Activated CD4-positive, CD25-positive, alpha-beta regulatory T cell treated with anti-CD3 and anti-CD28 coated beads, Interleukin-2, amount 50 U/mL, for 24 hours (primary cell): ENCODE measurements around the gene COL1A1.

ENCODE experiments used
- ATAC-seq, 2 donors: fragments of 150-1000 bp; cut with Tn5 transposase; one replicate each; pipeline ENCODE4 v1.10.0; 2021; ENCODE audit warnings: mild to moderate bottlenecking in 1 of 2, moderate library complexity in 1 of 2

Gene COL1A1

DNA sequence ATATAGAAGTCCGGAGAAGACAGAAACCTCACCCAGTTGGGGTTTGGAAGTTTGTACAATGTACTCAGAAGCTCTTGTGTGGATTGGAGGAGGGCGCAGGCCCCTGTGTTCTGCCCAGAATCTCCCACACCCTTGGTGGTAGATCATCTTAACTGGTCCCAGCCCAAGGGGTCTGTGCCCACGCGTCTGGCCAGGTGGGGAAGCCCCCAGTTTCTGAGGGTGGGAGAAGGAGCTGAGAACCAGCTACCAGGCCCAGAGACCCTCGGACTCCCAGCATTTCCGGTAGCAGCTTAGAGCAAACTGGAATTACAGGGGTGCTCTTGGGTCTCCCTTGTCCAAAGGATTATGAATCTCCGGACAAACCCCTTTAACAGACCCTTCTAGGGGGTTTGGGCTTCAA, 48.7 kb downstream of the COL1A1 start:
- ATAC-seq, result no peak

- peak; percentile 18 to 23 for ATAC-seq
Observed at GRCh38 chr17:50151937-50152547, 49.4 kb downstream of the COL1A1 start.

GRCh38 chr17:50151041-50151936, 50.1 kb downstream of the COL1A1 start:
- ATAC-seq, result peak; percentile 76 to 79

- peak; percentile 1 to 8 for ATAC-seq
Observed at GRCh38 chr17:50150354-50151040, 50.9 kb downstream of the COL1A1 start, which contains the start of gene PPP1R9B. TSS of gene PPP1R9B (minus strand) at chr17:50150677. CDS start at chr17:50150513, 164 bp downstream.

DNA sequence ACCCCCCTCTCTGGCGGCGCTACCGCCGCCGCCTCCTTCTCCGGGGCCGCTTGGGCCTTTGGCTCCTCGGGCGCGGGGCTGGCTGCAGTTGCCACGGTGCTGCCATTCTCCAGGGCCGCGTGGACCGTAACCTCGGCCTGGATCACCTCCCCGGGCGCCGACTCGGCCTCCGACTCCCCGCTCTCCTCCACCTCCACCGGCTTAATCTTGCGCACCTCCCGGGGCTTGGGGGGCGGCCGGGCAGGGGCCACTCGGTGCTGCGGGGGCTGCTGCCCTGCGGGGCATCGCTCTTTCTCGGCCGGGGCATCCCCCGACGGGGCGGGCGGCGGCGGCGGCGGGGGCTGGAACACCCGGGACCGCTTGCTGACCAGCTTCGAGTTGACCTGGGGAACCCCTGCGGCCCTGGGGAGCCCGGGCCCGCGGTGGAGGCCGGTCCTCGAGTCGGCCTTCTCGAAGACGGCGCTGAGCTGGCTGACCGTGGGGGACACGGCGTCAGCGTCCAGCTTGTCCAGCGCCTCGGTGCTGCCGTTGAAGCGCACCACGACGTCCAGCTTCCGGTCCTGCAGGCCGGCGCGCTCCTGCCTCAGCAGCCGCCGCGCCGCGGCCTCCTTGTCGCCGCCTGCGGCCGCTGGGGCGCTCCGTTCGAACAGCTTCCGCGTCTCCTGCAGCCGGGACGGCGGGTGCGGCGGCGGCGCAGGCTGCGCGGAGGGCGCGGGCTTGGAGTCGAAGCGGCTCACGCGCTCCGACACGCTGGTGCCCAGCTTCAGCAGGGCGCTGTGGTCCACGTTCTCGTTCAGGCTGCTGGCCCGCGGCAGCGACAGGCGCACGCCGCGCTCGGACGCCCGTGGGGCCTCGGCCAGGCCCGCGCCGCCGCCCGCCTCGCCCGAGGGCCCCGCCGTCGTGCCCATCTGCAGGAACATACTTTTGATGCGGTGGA, 51.7 kb downstream of the COL1A1 start:
- ATAC-seq, result peak; percentile 6 to 8

GRCh38 chr17:50149091-50149416, 52.4 kb downstream of the COL1A1 start:
- no peak for ATAC-seq

- ATAC-seq, result peak; percentile 10 to 19
Observed at GRCh38 chr17:50148226-50149090, 53.0 kb downstream of the COL1A1 start.

DNA sequence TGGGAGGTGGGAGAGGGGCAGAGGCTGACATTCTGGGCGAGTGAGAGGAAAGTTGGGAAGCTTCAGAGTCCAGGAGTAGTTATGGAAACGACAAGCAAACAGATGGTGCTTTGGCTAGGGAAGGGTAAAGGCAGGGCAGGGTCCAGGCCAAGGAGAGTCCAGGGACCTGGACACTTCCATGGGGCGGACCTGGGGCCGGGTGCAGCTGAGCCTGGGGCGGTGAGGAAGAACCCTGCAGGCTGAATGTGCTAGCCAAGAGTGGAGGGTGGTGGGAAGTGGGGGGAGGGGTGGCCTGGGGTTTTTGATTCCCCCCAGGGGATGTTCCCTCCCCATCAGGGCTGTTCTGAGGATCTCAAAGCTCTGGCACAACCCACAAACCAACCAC, 53.6 kb downstream of the COL1A1 start:
- no peak for ATAC-seq

DNA sequence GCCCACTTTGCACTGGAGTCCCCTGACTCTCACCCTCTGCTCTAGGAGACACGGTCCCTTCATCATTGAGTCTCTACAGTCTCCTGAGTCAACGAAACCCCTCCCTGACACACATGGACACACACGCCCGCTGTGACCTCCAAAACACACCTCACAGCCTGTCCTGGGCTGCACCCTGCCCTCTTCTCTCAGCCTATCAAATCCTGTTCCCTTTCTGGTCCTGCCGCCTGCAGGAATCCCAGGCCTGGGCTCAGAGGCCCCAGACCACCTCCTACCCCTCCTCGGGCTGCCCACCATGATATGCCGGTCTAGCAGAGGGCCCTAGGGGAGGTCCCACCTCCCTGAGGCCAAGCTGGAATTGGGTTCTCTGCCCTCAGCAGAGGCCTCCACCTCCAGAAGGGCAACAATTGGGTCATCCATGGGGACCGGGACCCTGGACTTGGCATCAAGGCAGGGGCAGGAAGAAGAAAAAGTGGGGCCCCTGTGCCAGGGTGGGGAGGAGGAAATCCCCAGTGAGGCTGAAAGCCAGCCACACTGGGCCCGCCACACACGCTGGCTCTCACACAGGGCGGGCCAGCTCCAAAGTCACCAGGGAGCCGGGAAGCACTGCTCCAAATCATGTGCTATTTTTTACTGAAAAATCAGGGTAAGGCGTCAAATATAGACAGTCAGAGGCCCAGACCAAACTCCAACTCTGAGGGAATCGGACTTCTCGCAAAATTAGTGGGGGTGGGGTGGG, 54.3 kb downstream of the COL1A1 start:
- ATAC-seq, result no peak

GRCh38 chr17:50146230-50146926, 55.1 kb downstream of the COL1A1 start:
- no peak for ATAC-seq

- ATAC-seq, result no peak
Observed at GRCh38 chr17:50145532-50146229, 55.8 kb downstream of the COL1A1 start.

DNA sequence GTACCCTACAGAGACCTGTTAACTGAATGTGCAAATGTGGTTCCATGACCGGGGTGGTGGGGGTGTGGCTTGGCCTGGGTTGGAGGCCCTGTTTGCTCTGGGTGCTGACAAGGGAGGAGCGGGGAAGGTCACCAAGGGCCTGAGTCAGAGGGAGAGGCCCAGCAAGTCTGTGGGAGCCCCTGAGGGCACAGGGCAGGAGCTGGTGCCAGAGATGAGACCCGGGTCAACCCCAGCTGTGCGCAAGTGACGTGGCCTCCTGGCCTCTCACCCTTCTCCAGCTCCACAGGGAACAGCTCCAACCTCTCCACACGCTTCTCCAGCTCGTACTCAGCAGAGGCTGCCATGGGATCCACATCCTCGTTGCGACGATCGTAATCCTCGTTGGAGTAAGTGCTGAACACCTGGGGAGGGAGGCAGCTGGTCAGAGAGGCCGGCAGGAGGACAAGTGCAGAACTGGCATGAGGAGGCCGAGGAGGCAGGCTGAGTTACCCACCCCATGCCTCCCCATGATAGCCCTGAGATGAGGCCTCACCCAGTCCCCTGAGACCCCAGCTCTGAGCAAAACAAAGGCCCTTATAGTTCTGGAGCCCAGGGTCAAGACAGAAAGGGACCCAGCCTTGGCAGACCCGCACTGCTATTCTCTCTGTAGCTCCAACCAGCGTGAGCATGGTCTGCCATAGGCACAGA, 56.4 kb downstream of the COL1A1 start:
- ATAC-seq, result no peak

GRCh38 chr17:50144355-50144754, 57.1 kb downstream of the COL1A1 start:
- ATAC-seq, result no peak

- ATAC-seq, result no peak
Observed at GRCh38 chr17:50143461-50144176, 57.8 kb downstream of the COL1A1 start.

- ATAC-seq, result no peak
Observed at GRCh38 chr17:50141745-50142110, 59.7 kb downstream of the COL1A1 start.

DNA sequence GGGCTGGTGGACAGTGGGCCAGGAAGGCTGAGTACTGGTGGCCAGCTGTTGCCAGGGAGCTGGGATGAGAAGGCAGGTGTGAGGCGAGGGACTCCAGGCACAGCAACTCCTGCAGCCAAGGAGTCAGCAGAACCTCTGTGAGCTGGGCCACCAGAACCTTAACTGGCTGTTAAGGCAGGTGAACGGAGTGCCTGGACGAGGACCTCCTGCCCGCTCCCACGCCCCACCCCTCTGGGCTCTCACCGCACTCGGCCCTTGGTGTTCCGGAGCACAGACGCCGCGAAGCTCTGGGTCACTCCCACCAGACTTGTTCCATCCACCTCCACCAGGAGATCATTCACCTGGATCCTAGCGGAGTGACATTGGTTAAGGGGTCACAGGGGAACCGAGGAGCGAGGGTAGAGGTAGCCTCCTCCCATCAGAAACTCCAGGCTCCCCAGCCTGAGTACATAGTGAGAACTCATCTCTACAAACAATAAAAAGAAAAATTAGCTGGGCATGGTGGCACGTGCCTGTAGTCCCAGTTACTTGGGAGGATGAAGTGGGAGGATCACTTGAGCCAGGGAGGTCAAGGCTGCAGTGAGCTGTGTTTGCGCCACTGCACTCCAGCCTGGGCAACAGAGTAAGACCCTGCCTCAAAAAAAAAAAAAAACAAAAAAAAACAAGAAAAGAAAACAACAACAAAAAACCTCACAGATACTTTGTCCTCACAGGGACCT, 60.2 kb downstream of the COL1A1 start:
- ATAC-seq, result no peak
